ENCODE results near the gene TUFT1. TPM values are rescaled to one million over a fixed set of nuclear protein-coding genes. Genes with fewer than 3 reads are reported as not detected.

The TUFT1 gene, protein sequence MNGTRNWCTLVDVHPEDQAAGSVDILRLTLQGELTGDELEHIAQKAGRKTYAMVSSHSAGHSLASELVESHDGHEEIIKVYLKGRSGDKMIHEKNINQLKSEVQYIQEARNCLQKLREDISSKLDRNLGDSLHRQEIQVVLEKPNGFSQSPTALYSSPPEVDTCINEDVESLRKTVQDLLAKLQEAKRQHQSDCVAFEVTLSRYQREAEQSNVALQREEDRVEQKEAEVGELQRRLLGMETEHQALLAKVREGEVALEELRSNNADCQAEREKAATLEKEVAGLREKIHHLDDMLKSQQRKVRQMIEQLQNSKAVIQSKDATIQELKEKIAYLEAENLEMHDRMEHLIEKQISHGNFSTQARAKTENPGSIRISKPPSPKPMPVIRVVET
- total RNA-seq = 11.5 TPM

DNA sequence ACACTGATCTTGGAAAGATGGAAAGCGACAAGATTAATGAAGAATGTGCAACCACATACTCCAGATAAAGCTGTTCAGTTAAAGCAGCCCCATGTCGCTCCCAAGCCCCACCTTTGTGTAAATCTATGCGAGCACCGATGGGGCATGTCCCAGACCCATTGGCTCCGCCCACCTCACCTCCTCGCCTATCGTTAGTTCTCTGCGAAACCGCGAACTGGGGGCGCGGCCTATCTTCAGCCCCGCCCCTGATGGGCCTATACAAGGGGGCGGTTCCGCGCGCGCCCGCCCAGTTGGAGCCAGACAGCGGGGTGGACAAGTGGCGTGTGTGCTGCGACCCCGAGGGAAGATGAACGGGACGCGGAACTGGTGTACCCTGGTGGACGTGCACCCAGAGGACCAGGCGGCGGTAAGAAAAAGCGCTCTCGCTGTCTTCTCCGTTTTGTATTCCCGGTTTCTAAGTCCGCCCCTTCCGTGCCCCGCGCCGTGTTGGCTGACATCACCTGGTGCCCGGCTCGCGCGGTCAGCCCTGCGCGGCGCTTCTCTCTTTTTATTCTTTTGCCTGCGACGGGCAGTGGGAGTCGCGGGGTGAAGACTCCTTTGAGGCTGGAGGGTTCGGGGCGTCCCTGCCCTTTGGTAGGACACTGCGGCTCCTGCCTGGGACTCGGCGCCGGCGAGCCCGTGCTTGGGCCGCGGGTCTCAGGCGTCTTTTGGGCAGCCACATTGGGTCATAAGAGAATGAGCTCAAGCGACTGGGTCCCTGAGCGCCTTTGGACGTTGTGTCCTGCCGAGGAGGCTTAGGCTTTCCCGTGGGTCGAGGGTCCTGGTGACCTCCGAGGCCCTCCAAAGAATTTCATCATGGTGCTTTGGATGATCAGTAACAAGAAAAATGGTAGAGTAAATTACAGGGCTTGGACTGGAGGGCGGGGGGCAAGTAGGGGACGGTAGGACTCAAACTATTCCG is at the start of gene TUFT1:
TUFT1 (plus strand) TSS at position 289 of the 961 bp plus-strand sequence; CDS start at position 347, 58 bp downstream.

DNA sequence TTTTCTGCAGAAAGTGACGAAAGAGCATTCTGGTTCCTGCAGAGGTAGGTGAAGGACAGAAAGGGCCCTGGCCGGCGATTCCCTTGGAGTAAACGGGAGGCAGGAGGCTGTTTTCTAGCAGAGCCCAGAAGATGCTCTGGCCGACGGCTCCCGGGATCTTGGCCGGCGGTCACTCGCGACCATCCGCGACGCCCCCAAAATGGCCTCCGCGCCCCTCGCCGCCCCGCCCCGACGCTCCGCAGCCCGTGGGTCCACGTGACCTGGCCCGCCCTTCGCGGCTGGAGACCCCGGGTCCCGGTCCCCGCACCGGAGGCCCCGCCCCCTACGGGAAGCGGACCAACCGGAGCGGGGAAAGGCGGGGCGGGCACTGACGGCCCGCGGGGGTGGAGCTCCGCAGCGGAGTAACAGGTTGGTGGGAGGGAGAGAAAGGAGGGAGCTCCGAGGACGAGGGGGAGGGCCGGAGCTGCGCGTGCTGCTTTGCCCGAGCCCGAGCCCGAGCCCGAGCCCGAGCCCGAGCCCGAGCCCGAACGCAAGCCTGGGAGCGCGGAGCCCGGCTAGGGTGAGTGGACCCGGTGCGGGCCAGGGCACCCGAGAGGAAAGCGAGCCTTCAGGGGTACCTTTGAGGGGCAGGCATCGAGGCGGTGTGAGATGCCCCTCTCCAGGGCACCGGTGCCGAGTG is 29.0 kb upstream of the TUFT1 start, which contains the start of gene CGN:
CGN (plus strand) TSS at position 431 of the 679 bp plus-strand sequence. CDS start 7,133 bp downstream, outside the sequence.

DNA sequence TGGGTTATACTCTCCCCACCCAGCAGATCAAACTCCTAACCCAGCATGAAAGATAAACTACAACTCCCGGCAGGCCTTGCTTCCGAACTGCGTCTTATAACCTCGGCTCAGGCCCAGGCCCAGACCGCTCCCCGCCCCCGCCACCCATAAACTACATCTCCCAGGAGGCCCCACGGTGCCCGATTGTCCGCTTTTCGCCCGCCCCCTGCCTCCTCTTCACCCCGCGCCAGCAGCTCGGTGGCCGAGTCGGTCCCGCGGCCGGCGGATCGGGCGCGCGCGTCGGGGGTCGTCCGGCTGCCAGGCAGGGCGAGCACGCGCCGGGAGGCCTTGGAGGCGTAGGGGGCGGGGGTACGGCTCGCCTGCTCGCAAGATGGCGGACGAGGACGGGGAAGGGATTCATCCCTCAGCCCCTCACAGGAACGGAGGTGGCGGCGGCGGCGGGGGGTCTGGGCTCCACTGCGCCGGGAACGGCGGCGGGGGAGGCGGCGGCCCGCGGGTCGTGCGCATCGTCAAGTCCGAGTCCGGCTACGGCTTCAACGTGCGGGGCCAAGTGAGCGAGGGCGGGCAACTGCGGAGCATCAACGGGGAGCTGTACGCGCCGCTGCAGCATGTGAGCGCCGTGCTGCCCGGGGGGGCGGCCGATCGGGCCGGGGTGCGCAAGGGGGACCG is 71.9 kb downstream of the TUFT1 start, which contains the start of gene SNX27:
SNX27 (plus strand) TSS at position 219 of the 669 bp plus-strand sequence; CDS start at position 371, 152 bp downstream.

Small RNA genes within 50 kb of the gene (small RNA-seq; reads per million reads assigned to genes)
- gene MIR554 (not detected), gene RF00405 (not detected), gene RNU6-1062P (not detected)

Other genes starting within 250 kb of the TUFT1 start
- 35.3 TPM for gene PI4KB, start 212.9 kb upstream of the TUFT1 start, total RNA-seq
- 32.8 TPM for gene RFX5, start 193.1 kb upstream of the TUFT1 start, total RNA-seq
- 12.7 TPM for gene SELENBP1, start 167.6 kb upstream of the TUFT1 start, total RNA-seq
- 312 TPM for gene PSMB4, start 140.7 kb upstream of the TUFT1 start, total RNA-seq
- gene POGZ, start 80.8 kb upstream of the TUFT1 start, total RNA-seq = 54.2 TPM
- 3.2 TPM for gene CGN, start 28.9 kb upstream of the TUFT1 start, total RNA-seq
- 85.6 TPM for gene SNX27, start 71.7 kb downstream of the TUFT1 start, total RNA-seq
- 36.0 TPM for gene CELF3, start 176.5 kb downstream of the TUFT1 start, total RNA-seq
- 13.4 TPM for gene RIIAD1, start 181.2 kb downstream of the TUFT1 start, total RNA-seq
- 55.4 TPM for gene MRPL9, start 223.2 kb downstream of the TUFT1 start, total RNA-seq